Retina (tissue), 1 donor: ENCODE measurements around the gene IFNL2.
"Not testable (repeated sequence)": the region's sequence is repeated elsewhere in the genome, so short reads cannot be mapped to it uniquely, and the experiment has no call there.

Experiments used
- DNase-seq: peaks from one replicate; pipeline ENCODE4 v3.0.0-alpha.2; 2016

IFNL2 gene

GRCh38 chr19:39253374-39254149 is 14.6 kb upstream of the IFNL2 start:
- no peak for DNase-seq

GRCh38 chr19:39254531-39255345 is 13.5 kb upstream of the IFNL2 start:
- DNase-seq = no peak

DNA sequence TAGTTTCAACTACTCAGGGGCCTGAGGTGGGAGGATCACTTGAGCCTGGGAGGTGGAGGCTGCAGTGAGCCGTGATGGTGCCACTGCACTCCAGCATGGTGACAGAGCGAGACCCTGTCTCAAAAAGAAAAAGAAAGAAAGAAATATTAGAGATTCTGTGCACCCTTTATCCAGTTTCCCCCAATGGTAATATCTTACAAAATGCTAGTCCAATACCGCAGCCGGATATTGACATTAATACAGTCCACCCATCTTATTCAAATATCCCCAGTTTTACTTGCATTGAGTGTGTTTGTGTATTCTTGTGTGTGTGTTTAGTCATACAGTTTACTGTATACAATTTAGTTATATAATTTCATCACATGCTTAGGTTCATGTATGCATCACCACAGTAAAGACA is 11.0 kb upstream of the IFNL2 start:
- no peak for DNase-seq

DNA sequence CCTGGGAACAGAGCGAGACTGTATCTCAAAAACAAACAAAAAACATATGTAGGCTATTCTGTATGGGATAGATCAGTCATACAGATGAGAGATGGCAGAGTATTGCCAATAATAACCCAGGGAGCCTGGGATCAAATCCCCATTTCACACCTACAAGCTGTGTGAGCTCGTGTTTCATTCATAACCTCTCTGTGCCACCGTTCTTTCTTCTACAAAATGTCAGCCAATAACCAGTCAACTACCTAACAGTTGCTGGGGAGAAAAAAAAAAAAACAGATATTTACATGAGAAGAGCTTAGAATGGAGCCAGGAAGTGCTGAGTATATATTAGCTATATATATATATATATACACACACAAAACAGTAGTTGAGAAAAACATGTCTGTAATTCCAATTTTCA is 6.5 kb upstream of the IFNL2 start:
- no peak for DNase-seq

- DNase-seq = no peak
Measured at GRCh38 chr19:39262496-39262895, 5.7 kb upstream of the IFNL2 start.

- DNase-seq = no peak
Measured at GRCh38 chr19:39263912-39264305, 4.3 kb upstream of the IFNL2 start.

- peak; percentile 78 for DNase-seq
Measured at GRCh38 chr19:39264306-39265290, 3.6 kb upstream of the IFNL2 start.

- no peak for DNase-seq
Measured at GRCh38 chr19:39265321-39265916, 2.8 kb upstream of the IFNL2 start.

DNA sequence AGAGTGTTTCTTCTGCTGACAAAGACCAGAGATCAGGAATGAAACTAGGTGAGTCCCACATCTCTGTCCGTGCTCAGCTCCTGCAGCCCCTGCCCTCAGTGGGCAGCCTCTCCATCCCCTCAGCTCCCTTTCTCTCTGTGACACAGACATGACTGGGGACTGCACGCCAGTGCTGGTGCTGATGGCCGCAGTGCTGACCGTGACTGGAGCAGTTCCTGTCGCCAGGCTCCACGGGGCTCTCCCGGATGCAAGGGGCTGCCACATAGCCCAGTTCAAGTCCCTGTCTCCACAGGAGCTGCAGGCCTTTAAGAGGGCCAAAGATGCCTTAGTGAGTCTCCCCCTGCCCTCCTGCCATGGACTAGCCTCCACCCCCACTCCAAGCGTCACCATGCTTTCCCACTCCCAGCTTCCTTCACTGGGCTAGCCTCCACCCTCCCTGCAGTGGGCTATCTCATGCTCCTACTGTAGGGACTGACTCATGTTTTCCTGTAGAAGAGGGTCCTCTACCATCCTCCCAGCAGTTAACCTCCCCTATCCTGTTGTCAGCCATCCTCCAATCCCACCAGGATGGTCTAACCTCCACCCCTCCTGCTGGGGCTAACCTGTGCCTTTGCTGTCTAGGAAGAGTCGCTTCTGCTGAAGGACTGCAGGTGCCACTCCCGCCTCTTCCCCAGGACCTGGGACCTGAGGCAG is 481 bp downstream of the IFNL2 start:
- DNase-seq = not testable (repeated sequence)

- not testable (repeated sequence) for DNase-seq
Measured at GRCh38 chr19:39269369-39269768, 1.2 kb downstream of the IFNL2 start.

GRCh38 chr19:39270036-39270871 is 2.1 kb downstream of the IFNL2 start:
- DNase-seq = no peak

DNA sequence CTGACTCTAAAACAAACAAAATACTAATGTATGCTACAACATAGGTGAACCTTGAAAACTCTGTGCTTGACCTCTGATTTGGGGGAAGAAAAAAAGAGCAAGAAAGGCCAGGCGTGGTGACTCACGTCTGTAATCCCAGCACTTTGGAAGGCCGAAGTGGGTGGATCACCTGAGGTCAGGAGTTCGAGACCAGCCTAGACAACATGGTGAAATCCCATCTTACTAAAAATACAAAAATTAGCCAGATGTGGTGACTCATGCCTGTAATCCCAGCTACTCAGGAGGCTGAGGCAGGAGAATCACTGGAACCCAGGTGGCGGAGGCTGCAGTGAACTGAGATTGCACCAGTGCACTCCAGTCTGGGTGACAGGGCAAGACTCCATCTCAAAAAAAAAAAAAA is 5.7 kb downstream of the IFNL2 start:
- DNase-seq = not testable (repeated sequence)

DNA sequence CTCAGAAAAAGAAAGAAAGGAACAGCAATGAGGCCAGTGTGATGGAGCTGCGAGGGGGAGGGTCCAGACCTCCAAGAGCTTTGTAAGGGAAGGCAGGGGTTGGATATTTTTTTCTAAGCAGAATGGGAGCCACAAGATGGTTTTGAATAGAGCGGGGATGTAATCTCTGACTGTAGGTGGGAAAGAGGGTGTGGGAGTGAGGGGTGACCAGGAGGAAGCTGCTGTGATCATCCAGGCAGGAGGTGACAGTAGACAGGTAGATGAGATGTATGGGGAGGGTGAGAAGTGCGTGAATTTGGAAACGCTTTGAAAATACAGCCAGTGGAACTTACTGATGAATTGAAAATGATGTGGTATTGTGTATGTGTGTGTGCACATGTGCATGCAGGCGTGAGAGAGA is 7.4 kb downstream of the IFNL2 start:
- DNase-seq = no peak

DNA sequence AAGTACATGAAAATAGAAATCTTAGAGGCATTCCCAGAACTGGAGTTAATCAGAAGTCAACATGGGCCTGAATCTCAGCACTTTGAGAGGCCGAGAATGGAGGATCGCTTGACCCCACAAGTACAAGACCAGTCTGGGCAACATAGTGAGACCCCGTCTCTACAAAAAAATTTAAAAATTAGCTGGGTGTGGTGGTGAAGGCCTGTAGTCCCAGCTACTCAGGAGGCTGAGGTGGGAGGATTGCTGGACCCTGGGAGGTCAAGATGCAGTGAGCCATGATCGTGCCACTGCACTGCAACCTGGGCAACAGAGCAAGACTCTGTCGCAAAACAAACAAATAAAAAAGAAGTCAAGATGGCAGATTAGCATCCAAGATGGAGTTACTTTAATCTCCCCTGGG is 8.5 kb downstream of the IFNL2 start:
- DNase-seq = no peak

DNA sequence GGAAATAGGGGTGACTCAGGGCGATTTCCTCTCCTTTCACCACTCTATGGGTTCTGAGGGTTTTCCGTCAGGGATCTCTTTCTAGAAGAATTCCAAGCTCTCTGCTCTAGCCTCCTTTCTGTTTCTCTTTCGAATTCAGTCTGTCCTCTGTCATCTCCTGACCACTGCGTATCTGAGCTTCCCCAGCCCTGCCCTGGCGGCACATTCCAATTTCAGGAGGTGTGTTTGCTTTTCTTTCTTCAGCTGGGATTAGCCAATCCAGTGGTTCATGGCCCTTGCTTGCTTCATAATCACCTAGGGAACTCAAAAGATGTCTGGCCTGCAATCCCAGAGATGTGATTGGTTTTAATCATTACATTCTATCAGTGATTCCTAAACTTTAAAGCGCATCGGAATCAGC is 9.4 kb downstream of the IFNL2 start:
- DNase-seq = no peak

DNA sequence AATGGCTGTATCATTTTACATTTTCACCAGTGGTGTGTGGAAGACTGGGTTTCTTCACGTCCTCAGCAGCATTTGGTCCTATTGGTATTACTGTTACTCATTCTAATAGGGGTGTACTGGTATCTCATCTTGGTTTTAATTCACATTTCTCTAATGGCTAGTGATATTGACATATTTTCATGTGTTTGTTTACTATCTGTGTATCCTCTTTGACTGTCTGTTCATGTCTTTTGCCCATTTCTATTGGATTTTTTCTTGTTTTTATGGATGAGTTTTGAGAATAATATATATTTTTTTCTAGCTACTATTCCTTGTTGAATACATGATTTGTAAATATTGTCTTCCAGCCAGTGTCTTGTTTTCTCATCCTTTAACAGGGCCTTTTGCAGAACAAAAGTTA is 13.8 kb downstream of the IFNL2 start:
- DNase-seq = no peak

- DNase-seq = no peak
Measured at GRCh38 chr19:39284032-39284431, 15.8 kb downstream of the IFNL2 start.

GRCh38 chr19:39293394-39293793 is 25.2 kb downstream of the IFNL2 start:
- no peak for DNase-seq

GRCh38 chr19:39296055-39296645 is 28.0 kb downstream of the IFNL2 start, which contains the start of gene IFNL1:
IFNL1 (plus strand) TSS chr19:39296407; CDS start chr19:39296422, 15 bp downstream.
- DNase-seq = no peak

- DNase-seq = no peak
Measured at GRCh38 chr19:39296906-39297305, 28.7 kb downstream of the IFNL2 start.
